Measurements from ENCODE around the gene CCDC89. TPM values are rescaled to one million over a fixed set of nuclear protein-coding genes. Genes with fewer than 3 reads are reported as not detected.

Gene CCDC89
- total and polyA plus RNA-seq, 2 experiments from 2014 or later: 0.31 TPM; not detected in 1

- no peak overlapping the region for H3K4me3 Mint-ChIP-seq
- peaks cover 7% of the 10 kb centered on the region; the same call in 2 of the 3 replicates for H3K4me1 Mint-ChIP-seq
Measured at GRCh38 chr11:85698195-85698594, 12.2 kb upstream of the CCDC89 start.

GRCh38 chr11:85697747-85698146, 11.8 kb upstream of the CCDC89 start:
- H3K4me2 ChIP-seq: no peak overlapping the region
- no peak overlapping the region for H3K4me3 Mint-ChIP-seq
- ATAC-seq (no peak), DNase-seq (ENCODE audit: low spot score) (no peak)
- no peaks in the 10 kb centered on the region for H4K20me1 ChIP-seq (replicated peaks; ENCODE audit: insufficient read depth)
- TF ChIP-seq REST (IDR thresholded peaks at IDR 0.05; ENCODE audit: unreplicated experiment): no peak
- TF ChIP-seq ZNF462 (CRISPR knock-in tag; IDR thresholded peaks at IDR 0.05): no peak
- no peak for TF ChIP-seq ZNF331 (CRISPR knock-in tag; IDR thresholded peaks at IDR 0.05; ENCODE audit: low read depth)
- no peak for TF ChIP-seq NANOG (IDR thresholded peaks at IDR 0.05; ENCODE audit: borderline replicate concordance)
- TF ChIP-seq JUNB (IDR thresholded peaks at IDR 0.05; ENCODE audit: unreplicated experiment): no peak
- TF ChIP-seq ETS1 (IDR thresholded peaks at IDR 0.05): no peak
- TF ChIP-seq ZNF114 (CRISPR knock-in tag; IDR thresholded peaks at IDR 0.05): no peak
- TF ChIP-seq CTCF (conservative IDR thresholded peaks at IDR 0.05; ENCODE audit: low read depth in 2 of 2): no peak
- H3K79me2 ChIP-seq (replicated peaks; ENCODE audit: insufficient read depth): no peaks in the 10 kb centered on the region
- H3K4me1 ChIP-seq (ENCODE audit: insufficient read depth): no peaks in the 10 kb centered on the region
- H3K36me3 ChIP-seq (ENCODE audit: insufficient read depth): no peaks in the 10 kb centered on the region
- H3K36me3 Mint-ChIP-seq (ENCODE audit: low read depth): no peaks in the 10 kb centered on the region
- no peak overlapping the region for H3K27ac Mint-ChIP-seq
- H3K27ac ChIP-seq (ENCODE audit: low read depth): no peak overlapping the region
- no peaks in the 10 kb centered on the region for H3F3A ChIP-seq (replicated peaks; ENCODE audit: low read depth)
- no peaks in the 10 kb centered on the region for H3K9me2 ChIP-seq (ENCODE audit: insufficient read depth)
- H3K9me3 Mint-ChIP-seq: no peaks in the 10 kb centered on the region
- H3K4me3 ChIP-seq: no peak overlapping the region
- no peak overlapping the region for H2AFZ ChIP-seq
- H3K4me1 Mint-ChIP-seq: peaks cover 7% of the 10 kb centered on the region; the same call in 2 of the 3 replicates
- H3K27me3 Mint-ChIP-seq (ENCODE audit: insufficient read depth, low read depth, poor library complexity): peaks cover 1% of the 10 kb centered on the region
- no peaks in the 10 kb centered on the region for H3K27me3 ChIP-seq (ENCODE audit: insufficient read depth)

More at GRCh38 chr11:85698195-85698594, 12.2 kb upstream of the CCDC89 start:
- no peaks in the 10 kb centered on the region for H3K36me3 Mint-ChIP-seq (ENCODE audit: low read depth)
- H3K27me3 Mint-ChIP-seq (ENCODE audit: insufficient read depth, low read depth, poor library complexity): no peaks in the 10 kb centered on the region
- H3K9me3 Mint-ChIP-seq: no peaks in the 10 kb centered on the region
- TF ChIP-seq STAT1 (IDR thresholded peaks at IDR 0.05; ENCODE audit: unreplicated experiment): no peak
- Histone ChIP-seq H3K9me2 (ENCODE audit: insufficient read depth) (no peaks in the 10 kb centered on the region), H2AFZ (no peak overlapping the region), H4K20me1 (replicated peaks; ENCODE audit: insufficient read depth) (no peaks in the 10 kb centered on the region), H3K27me3 (ENCODE audit: insufficient read depth) (no peaks in the 10 kb centered on the region), H3F3A (replicated peaks; ENCODE audit: low read depth) (no peaks in the 10 kb centered on the region), H3K36me3 (ENCODE audit: insufficient read depth) (no peaks in the 10 kb centered on the region), H3K4me1 (ENCODE audit: insufficient read depth) (no peaks in the 10 kb centered on the region), H3K4me2 (no peak overlapping the region), H3K4me3 (no peak overlapping the region), H3K27ac (ENCODE audit: low read depth) (no peak overlapping the region), H3K79me2 (replicated peaks; ENCODE audit: insufficient read depth) (no peaks in the 10 kb centered on the region)
- DNase-seq (ENCODE audit: low spot score): no peak
- no peak for ATAC-seq
- no peak overlapping the region for H3K27ac Mint-ChIP-seq

Measured in GM23338 (cell line).